Gastrocnemius medialis (tissue), 4 donors: ENCODE measurements around the gene SLC12A6.

Source experiments
- POLR2A ChIP-seq, 2 donors: fragments of 450-650 bp; IDR thresholded peaks; one replicate each; pipeline ENCODE4 v1.6.1; 2017; ENCODE audit warnings: antibody characterized with exemption in 2 of 2, mild to moderate bottlenecking in 2 of 2, moderate library complexity in 2 of 2
- TF ChIP-seq, protein P1 (sequence below), 5 experiments: fragments of 450-650 bp in 3 of 5; fragments of 200-600 bp in 2 of 5; sonication (generic) in 2 of 5; IDR thresholded peaks in 4 of 5; conservative IDR thresholded peaks in 1 of 5; 1 replicate in 4 of 5; 2 replicates in 1 of 5; pipeline ENCODE4 v1.5.1; 2016 to 2019; ENCODE audit warnings: antibody characterized with exemption in 5 of 5, mild to moderate bottlenecking in 3 of 5, moderate library complexity in 3 of 5

DNA sequence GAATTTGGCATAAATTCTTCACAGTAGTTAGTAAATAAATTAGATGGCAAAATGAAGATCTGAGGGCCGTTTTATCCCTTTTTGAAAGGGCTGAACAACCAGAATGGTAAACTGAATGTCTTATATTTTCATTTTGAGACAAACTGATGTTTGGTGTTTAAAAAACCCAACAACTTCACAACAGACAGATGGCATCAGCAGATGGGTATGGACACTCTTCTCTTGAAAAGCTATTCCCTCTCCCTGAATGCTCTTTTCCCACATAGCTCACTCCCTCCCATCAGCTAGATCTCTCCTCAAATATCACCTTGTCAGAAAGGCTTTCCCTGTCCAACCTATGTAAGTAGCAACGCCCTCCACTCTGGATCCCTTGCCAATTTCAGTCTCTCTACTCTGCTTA lies 79.4 kb downstream of the SLC12A6 start:
- TF ChIP-seq, protein P1, sequence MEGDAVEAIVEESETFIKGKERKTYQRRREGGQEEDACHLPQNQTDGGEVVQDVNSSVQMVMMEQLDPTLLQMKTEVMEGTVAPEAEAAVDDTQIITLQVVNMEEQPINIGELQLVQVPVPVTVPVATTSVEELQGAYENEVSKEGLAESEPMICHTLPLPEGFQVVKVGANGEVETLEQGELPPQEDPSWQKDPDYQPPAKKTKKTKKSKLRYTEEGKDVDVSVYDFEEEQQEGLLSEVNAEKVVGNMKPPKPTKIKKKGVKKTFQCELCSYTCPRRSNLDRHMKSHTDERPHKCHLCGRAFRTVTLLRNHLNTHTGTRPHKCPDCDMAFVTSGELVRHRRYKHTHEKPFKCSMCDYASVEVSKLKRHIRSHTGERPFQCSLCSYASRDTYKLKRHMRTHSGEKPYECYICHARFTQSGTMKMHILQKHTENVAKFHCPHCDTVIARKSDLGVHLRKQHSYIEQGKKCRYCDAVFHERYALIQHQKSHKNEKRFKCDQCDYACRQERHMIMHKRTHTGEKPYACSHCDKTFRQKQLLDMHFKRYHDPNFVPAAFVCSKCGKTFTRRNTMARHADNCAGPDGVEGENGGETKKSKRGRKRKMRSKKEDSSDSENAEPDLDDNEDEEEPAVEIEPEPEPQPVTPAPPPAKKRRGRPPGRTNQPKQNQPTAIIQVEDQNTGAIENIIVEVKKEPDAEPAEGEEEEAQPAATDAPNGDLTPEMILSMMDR (IDR thresholded peaks at IDR 0.05 in 4 of 5, conservative IDR thresholded peaks at IDR 0.05 in 1 of 5) = no peak
- no peak for TF ChIP-seq POLR2A (IDR thresholded peaks at IDR 0.05)
